ENCODE data around the gene STARD13. TPM values are rescaled to one million over a fixed set of nuclear protein-coding genes. Genes with fewer than 3 reads are reported as not detected.

Gene STARD13
- polyA plus RNA-seq, 1 experiment = 21.2 TPM

- H3K4me3 ChIP-seq (ENCODE audit: low read depth, low read length) = no peak overlapping the region
- no peak for DNase-seq (ENCODE audit: low read depth)
- peaks cover 14% of the 10 kb centered on the region for H3K36me3 ChIP-seq (ENCODE audit: control insufficient read depth, insufficient read depth, low read length)
- no peaks in the 10 kb centered on the region for H3K27me3 ChIP-seq (ENCODE audit: control insufficient read depth, insufficient read depth, low read length)
- ChIA-PET POLR2A (no interaction called here), CTCF (no interaction called here)
- no peak for TF ChIP-seq CTCF (IDR thresholded peaks at IDR 0.05; ENCODE audit: insufficient read depth, low read depth, low read length)
Measured at GRCh38 chr13:33139184-33139583, 146.4 kb downstream of the STARD13 start.

- Histone ChIP-seq H3K36me3 (ENCODE audit: control insufficient read depth, insufficient read depth, low read length) (peaks cover 14% of the 10 kb centered on the region), H3K27me3 (ENCODE audit: control insufficient read depth, insufficient read depth, low read length) (no peaks in the 10 kb centered on the region), H3K4me3 (ENCODE audit: low read depth, low read length) (no peak overlapping the region)
- ChIA-PET POLR2A (no interaction called here), CTCF (no interaction called here)
- TF ChIP-seq CTCF (IDR thresholded peaks at IDR 0.05; ENCODE audit: insufficient read depth, low read depth, low read length) = no peak
- DNase-seq (ENCODE audit: low read depth) = no peak
Measured at GRCh38 chr13:33138441-33138840, 147.1 kb downstream of the STARD13 start.

- POLR2A ChIA-PET = no interaction called here
- no peaks in the 10 kb centered on the region for H3K27me3 ChIP-seq (ENCODE audit: control insufficient read depth, insufficient read depth, low read length)
- H3K4me3 ChIP-seq (ENCODE audit: low read depth, low read length) = no peak overlapping the region
- TF ChIP-seq CTCF (IDR thresholded peaks at IDR 0.05; ENCODE audit: insufficient read depth, low read depth, low read length) = no peak
- peaks cover 14% of the 10 kb centered on the region for H3K36me3 ChIP-seq (ENCODE audit: control insufficient read depth, insufficient read depth, low read length)
- no peak for DNase-seq (ENCODE audit: low read depth)
- CTCF ChIA-PET = interaction anchor here (0.5 kb wide), 1 partner anchor 53 kb away, joined by 3 read pairs; no protein-coding TSS in a partner anchor
Measured at GRCh38 chr13:33137721-33138120, 147.8 kb downstream of the STARD13 start.

GRCh38 chr13:33135097-33135496 lies 150.5 kb downstream of the STARD13 start:
- POLR2A ChIA-PET = no interaction called here
- peaks cover 13% of the 10 kb centered on the region for H3K36me3 ChIP-seq (ENCODE audit: control insufficient read depth, insufficient read depth, low read length)

GRCh38 chr13:33134213-33134612 lies 151.3 kb downstream of the STARD13 start:
- Histone ChIP-seq H3K4me3 (ENCODE audit: low read depth, low read length) (no peak overlapping the region), H3K36me3 (ENCODE audit: control insufficient read depth, insufficient read depth, low read length) (peaks cover 16% of the 10 kb centered on the region), H3K27me3 (ENCODE audit: control insufficient read depth, insufficient read depth, low read length) (no peaks in the 10 kb centered on the region)
- POLR2A ChIA-PET = no interaction called here
- TF ChIP-seq CTCF (IDR thresholded peaks at IDR 0.05; ENCODE audit: insufficient read depth, low read depth, low read length) = no peak
- DNase-seq (ENCODE audit: low read depth) = no peak
- CTCF ChIA-PET = no interaction called here

More at GRCh38 chr13:33135097-33135496, 150.5 kb downstream of the STARD13 start:
- Histone ChIP-seq H3K27me3 (ENCODE audit: control insufficient read depth, insufficient read depth, low read length) (no peaks in the 10 kb centered on the region), H3K4me3 (ENCODE audit: low read depth, low read length) (no peak overlapping the region)
- CTCF ChIA-PET = no interaction called here
- TF ChIP-seq CTCF (IDR thresholded peaks at IDR 0.05; ENCODE audit: insufficient read depth, low read depth, low read length) = no peak
- DNase-seq (ENCODE audit: low read depth) = no peak

All from BJ (cell line).